BLaER1 (cell line): ENCODE results near the gene EBI3.
A peak's percentile ranks its signal among the peaks of the same experiment; 100 is the strongest.
"Not testable (repeated sequence)": the region's sequence is repeated elsewhere in the genome, so short reads cannot be mapped to it uniquely, and the experiment has no call there.

Experiments
- H3K27ac ChIP-seq: shearing (Covaris generic); formaldehyde crosslinking; 2 replicates; pipeline ENCODE4 v1.8.1; 2022
- H3K27me3 ChIP-seq: shearing (Covaris generic); formaldehyde crosslinking; 2 replicates; pipeline ENCODE4 v1.8.1; 2022
- H3K36me3 ChIP-seq: shearing (Covaris generic); formaldehyde crosslinking; 2 replicates; pipeline ENCODE4 v1.8.1; 2022
- H3K4me1 ChIP-seq: shearing (Covaris generic); formaldehyde crosslinking; 2 replicates; pipeline ENCODE4 v1.8.1; 2022
- H3K4me2 ChIP-seq: shearing (Covaris generic); formaldehyde crosslinking; 2 replicates; pipeline ENCODE4 v1.8.1; 2022
- H3K4me3 ChIP-seq: shearing (Covaris generic); formaldehyde crosslinking; 2 replicates; pipeline ENCODE4 v1.8.1; 2022
- H3K9ac ChIP-seq: shearing (Covaris generic); formaldehyde crosslinking; 2 replicates; pipeline ENCODE4 v1.8.1; 2022
- H3K9me3 ChIP-seq: shearing (Covaris generic); formaldehyde crosslinking; 2 replicates; pipeline ENCODE4 v1.8.1; 2022
- H4K20me1 ChIP-seq: shearing (Covaris generic); formaldehyde crosslinking; 2 replicates; pipeline ENCODE4 v1.8.1; 2022
- Cebpa-rat ChIP-seq: shearing (Covaris generic); IDR thresholded peaks from 2 replicates; pipeline ENCODE4 v1.8.1; 2022

The EBI3 gene

DNA sequence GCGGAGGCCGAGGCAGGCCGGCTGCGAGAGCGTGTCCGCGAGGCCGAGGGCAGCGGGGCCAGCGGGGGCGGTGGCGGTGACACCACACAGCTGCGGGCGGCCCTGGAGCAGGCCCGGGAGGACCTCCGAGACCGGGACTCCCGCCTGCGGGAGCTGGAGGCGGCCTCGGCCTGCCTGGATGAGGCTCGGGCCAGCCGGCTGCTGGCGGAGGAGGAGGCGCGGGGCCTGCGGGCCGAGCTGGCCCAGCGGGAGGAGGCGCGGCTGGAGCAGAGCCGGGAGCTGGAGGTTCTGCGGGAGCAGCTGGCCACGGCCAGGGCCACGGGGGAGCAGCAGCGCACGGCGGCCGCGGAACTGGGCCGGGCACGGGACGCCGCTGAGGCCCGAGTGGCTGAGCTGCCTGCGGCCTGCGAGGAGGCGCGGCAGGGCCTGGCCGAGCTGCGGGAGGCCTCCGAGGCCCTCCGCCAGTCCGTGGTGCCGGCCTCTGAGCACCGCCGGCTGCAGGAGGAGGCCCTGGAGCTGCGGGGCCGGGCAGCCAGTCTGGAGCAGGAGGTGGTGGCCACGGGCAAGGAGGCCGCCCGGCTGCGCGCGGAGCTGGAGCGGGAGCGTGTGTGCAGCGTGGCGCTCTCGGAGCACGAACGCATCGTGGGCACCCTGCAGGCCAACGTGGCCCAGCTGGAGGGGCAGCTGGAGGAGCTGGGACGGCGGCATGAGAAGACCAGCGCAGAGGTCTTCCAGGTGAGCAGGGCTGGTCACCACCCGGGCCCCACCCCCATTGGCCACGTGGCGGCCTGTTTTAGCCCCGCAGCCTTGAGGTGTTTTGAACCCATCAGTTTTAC, 11.7 kb upstream of the EBI3 start:
- H3K9me3 ChIP-seq = peaks cover 12% of the 10 kb centered on the region; the same call in 1 of the 2 replicates
- no peak overlapping the region for H3K27ac ChIP-seq
- no peak overlapping the region for H3K9ac ChIP-seq
- no peaks in the 10 kb centered on the region for H3K27me3 ChIP-seq
- TF ChIP-seq Cebpa-rat = no peak
- no peak overlapping the region for H3K4me2 ChIP-seq
- H3K4me3 ChIP-seq = no peak overlapping the region
- H3K36me3 ChIP-seq = no peaks in the 10 kb centered on the region
- H3K4me1 ChIP-seq = peaks cover 15% of the 10 kb centered on the region
- H4K20me1 ChIP-seq = no peaks in the 10 kb centered on the region

DNA sequence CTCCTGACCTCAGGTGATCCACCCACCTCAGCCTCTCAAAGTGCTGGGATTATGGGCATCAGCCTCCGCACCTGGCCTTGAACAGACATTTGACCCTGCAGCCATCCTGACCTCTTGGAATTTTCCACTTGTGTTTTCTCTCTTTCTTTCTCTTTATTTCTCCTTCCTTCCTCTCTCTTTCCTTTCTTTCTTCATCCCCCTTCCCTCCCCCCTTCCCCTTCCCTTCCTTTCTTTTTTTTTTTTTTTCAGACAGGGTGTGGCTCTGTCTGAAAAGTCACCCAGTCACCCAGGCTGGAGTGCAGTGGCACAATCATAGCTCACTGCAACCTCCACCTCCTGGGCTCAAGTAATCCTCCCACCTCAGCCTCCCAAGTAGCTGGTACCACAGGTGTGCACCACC, 10.8 kb upstream of the EBI3 start:
- H3K27me3 ChIP-seq, H3K4me3 ChIP-seq: not testable (repeated sequence)

DNA sequence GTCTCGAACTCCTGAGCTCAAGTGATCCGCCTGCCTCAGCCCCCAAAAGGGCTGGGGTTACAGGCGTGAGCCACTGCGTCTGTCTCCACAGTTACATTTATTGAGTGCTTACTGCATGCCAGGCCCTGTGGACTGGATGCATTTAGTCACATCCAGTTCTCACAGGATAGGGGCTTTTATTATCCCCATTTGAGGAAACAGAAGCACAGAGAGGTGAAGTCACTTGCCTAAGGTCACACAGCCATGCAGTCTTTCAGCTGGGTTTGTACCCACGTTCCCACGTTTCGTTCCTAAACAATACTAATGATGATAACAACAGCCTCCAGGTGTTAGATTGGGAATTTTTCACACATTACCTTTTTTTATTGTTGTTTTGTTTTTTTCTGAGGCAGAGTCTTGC, 9.1 kb upstream of the EBI3 start:
- no peak overlapping the region for H3K27ac ChIP-seq

More for the DNA sequence above, 10.8 kb upstream of the EBI3 start:
- H3K4me1 ChIP-seq = peaks cover 19% of the 10 kb centered on the region
- not testable (repeated sequence) for H3K27ac ChIP-seq, H4K20me1 ChIP-seq, H3K4me2 ChIP-seq, H3K36me3 ChIP-seq, H3K9ac ChIP-seq
- H3K9me3 ChIP-seq = peaks cover 12% of the 10 kb centered on the region; the same call in 1 of the 2 replicates

DNA sequence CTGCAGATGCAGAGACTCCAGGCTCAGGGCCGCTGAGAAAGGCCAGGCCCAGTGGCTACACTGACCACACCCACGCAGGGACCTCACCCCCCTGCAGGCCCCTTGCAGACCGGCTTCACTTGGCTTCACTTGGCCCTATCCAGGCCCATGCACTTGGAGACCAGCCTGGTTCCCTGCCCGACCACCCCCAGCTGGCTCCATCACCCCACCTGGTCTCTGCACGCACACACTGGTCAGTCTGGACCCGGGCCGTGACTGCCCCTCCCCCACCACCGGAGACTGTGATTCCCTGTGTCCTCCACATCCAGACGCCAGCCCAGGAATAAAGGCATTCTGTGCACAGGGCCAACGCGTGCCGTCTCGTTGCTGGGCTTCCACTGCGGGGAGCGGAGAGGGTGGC, 4.9 kb upstream of the EBI3 start:
- Histone ChIP-seq H3K9me3 (no peaks in the 10 kb centered on the region), H3K27ac (no peak overlapping the region), H3K4me1 (peaks cover 20% of the 10 kb centered on the region), H3K27me3 (no peaks in the 10 kb centered on the region), H3K36me3 (no peaks in the 10 kb centered on the region), H4K20me1 (no peaks in the 10 kb centered on the region), H3K4me3 (no peak overlapping the region), H3K4me2 (no peak overlapping the region), H3K9ac (no peak overlapping the region)
- no peak for TF ChIP-seq Cebpa-rat

More for the DNA sequence above, 9.1 kb upstream of the EBI3 start:
- Histone ChIP-seq H3K4me3 (no peak overlapping the region), H4K20me1 (no peaks in the 10 kb centered on the region), H3K36me3 (no peaks in the 10 kb centered on the region), H3K4me2 (no peak overlapping the region), H3K27me3 (no peaks in the 10 kb centered on the region), H3K4me1 (peaks cover 10% of the 10 kb centered on the region), H3K9ac (no peak overlapping the region), H3K9me3 (peaks cover 12% of the 10 kb centered on the region; the same call in 1 of the 2 replicates)
- TF ChIP-seq Cebpa-rat = no peak

DNA sequence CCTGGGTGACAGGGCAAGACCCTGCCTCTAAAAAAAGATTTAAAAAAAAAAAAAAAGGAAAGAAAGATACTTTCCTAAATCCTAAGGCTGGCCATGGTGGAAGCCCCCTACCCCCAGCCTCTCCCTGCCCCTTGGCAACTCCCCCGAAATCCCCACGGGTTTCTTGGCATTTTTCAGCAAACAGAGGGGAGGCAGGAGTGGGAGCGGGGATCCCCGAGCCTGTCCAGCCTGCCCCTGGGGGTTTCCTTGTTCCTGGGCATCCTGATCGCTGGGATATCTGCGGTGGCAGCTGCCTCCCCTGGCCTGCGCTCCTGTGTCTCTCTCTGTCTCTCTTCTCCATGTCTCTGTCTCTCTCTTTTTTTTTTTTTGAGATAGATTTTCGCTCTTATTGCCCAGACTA, 3.4 kb upstream of the EBI3 start:
- Histone ChIP-seq H3K27me3 (no peaks in the 10 kb centered on the region), H4K20me1 (no peaks in the 10 kb centered on the region), H3K9me3 (no peaks in the 10 kb centered on the region), H3K9ac (no peak overlapping the region), H3K27ac (no peak overlapping the region), H3K4me3 (no peak overlapping the region), H3K36me3 (no peaks in the 10 kb centered on the region), H3K4me1 (peaks cover 23% of the 10 kb centered on the region), H3K4me2 (no peak overlapping the region)
- TF ChIP-seq Cebpa-rat = no peak

DNA sequence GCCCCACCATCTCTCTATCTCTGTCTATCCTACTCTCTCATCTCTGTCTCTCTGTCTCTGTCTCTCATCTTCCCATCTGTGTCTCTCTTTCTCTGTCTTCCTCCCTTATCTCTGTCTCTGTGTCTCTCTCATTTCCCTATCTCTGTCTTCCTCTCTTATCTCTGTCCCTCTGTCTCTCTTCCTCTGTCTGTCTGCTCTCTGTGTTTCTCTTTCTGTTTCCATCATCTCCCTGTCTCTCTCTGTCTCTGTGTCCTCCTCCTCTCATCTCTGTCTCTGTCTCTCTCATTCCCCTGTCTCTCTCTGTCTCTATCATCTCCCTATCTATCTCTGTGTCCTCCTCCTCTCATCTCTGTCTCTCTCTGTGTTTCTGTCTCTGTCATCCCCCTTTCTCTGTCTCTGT, 1.6 kb upstream of the EBI3 start:
- TF ChIP-seq Cebpa-rat = no peak
- H3K36me3 ChIP-seq = no peaks in the 10 kb centered on the region
- H3K4me1 ChIP-seq = peaks cover 15% of the 10 kb centered on the region
- H3K9ac ChIP-seq = no peak overlapping the region
- no peaks in the 10 kb centered on the region for H3K9me3 ChIP-seq
- H3K4me2 ChIP-seq = no peak overlapping the region
- no peaks in the 10 kb centered on the region for H3K27me3 ChIP-seq
- no peak overlapping the region for H3K27ac ChIP-seq
- no peak overlapping the region for H3K4me3 ChIP-seq
- H4K20me1 ChIP-seq = no peaks in the 10 kb centered on the region

DNA sequence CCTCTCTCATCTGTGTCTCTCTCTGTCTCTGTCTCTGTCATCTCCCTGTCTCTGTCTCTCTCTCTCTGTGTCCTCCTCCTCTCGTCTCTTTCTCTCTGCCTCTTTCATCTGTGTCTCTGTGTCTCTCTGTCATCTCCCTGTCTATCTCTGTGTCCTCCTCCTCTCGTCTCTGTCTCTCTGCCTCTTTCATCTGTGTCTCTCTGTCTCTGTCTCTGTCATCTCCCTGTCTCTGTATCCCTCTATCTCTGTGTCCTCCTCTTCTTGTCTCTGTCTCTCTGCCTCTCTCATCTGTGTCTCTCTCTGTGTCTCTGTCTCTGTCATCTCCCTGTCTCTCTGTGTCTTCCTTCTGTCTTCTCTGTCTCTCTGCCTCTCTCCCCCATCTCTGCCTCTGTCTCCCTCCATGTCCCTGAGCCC, 551 bp upstream of the EBI3 start:
- Histone ChIP-seq H3K27ac (0 out of 2 replicates have a peak overlapping the region, but pooled peaks have one; percentile 30), H3K4me2 (peak overlapping the region; percentile 66), H3K36me3 (no peaks in the 10 kb centered on the region), H3K27me3 (no peaks in the 10 kb centered on the region), H3K9ac (no peak overlapping the region), H3K4me1 (peaks cover 13% of the 10 kb centered on the region), H4K20me1 (no peaks in the 10 kb centered on the region), H3K4me3 (no peak overlapping the region), H3K9me3 (no peaks in the 10 kb centered on the region)
- TF ChIP-seq Cebpa-rat = no peak

DNA sequence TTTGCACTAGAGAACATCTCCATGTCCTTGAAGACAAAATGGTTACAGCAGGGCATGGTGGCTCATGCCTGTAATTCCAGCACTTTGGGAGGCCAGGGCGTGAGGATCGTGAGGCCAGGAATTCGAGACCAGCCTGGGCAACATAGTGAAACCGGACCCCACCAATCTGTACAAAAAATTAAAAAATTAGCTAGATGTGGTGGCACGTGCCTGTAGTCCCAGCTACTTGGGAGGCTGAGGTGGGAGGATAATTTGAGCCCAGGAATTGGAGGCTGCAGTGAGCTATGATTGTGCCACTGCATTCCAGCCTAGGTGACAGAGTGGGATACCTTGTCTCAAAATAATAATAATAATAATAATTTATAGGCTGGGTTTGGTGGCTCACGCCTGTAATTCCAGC, 914 bp downstream of the EBI3 start:
- not testable (repeated sequence) for H3K9ac ChIP-seq, H3K4me2 ChIP-seq, H3K9me3 ChIP-seq, H3K4me3 ChIP-seq, H3K36me3 ChIP-seq, H3K27ac ChIP-seq, H4K20me1 ChIP-seq, H3K27me3 ChIP-seq
- H3K4me1 ChIP-seq = peaks cover 13% of the 10 kb centered on the region

DNA sequence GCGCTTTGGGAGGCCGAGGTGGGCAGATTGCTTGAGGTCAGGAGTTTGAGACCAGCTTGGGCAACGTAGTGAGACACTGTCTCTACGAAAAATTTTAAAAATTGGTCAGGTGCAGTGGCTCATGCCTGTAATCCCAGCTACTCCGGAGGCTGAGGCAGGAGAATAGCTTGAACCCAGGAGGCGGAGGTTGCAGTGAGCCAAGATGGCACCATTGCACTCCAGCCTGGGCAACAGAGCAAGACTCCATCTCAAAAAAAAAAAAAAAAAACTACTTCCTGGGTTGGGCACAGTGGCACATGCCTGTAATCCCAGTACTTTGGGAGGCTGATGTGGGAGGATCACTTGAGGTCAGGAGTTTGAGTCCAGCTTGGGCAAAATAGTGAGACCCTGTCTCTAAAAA, 2.2 kb downstream of the EBI3 start:
- not testable (repeated sequence) for H4K20me1 ChIP-seq, H3K4me2 ChIP-seq
- peaks cover 13% of the 10 kb centered on the region for H3K4me1 ChIP-seq

DNA sequence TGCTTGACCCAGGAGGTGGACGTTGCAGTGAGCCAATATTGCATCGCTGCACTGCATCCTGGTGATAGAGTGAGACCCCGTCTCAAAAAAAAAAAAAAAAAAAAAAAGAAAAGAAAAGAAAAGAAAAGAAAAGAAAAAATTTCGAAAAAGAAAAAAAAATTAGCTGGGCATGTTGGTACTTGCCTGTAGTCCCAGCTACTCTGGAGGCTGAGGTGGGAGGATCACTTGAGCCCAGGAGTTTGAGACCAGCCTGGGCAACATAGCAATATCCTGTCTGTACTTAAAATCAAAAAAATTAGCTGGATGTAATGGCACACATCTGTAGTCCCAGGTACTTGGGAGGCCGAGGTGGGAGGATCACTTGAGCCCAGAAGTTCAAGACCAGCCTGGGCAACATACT, 2.8 kb downstream of the EBI3 start:
- H3K27me3 ChIP-seq, H3K9me3 ChIP-seq, H4K20me1 ChIP-seq, H3K36me3 ChIP-seq, H3K27ac ChIP-seq, H3K4me3 ChIP-seq, H3K4me2 ChIP-seq, H3K9ac ChIP-seq: not testable (repeated sequence)
- peaks cover 13% of the 10 kb centered on the region for H3K4me1 ChIP-seq

More for the DNA sequence above, 2.2 kb downstream of the EBI3 start:
- H3K9me3 ChIP-seq, H3K9ac ChIP-seq, H3K27me3 ChIP-seq, H3K4me3 ChIP-seq, H3K27ac ChIP-seq, H3K36me3 ChIP-seq: not testable (repeated sequence)
